Measurements from ENCODE around the gene SLC25A34.

DNA sequence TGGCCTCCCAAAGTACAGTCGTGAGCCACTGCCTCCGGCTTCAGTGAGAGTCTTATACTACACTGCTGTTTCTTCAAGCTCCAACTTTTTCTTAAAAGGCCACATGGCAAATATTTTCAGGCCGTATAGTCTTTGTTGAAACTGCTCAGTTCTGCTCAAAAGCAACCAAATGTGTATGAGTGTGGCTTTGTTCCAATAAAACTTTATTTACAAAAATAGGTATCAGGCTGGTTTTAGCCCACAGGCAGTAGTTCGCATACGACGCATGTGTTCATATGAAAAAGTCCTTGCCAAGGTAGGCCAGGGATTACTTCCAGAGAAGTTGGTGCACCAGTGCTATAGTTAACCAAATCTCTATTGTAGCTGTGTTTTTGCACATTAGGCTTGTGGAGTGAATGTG is 45.7 kb upstream of the SLC25A34 start:
- TF ChIP-seq, protein P1, sequence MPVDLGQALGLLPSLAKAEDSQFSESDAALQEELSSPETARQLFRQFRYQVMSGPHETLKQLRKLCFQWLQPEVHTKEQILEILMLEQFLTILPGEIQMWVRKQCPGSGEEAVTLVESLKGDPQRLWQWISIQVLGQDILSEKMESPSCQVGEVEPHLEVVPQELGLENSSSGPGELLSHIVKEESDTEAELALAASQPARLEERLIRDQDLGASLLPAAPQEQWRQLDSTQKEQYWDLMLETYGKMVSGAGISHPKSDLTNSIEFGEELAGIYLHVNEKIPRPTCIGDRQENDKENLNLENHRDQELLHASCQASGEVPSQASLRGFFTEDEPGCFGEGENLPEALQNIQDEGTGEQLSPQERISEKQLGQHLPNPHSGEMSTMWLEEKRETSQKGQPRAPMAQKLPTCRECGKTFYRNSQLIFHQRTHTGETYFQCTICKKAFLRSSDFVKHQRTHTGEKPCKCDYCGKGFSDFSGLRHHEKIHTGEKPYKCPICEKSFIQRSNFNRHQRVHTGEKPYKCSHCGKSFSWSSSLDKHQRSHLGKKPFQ (tag by site-specific recombination; IDR thresholded peaks at IDR 0.05), result no peak
- TF ChIP-seq, protein P2, sequence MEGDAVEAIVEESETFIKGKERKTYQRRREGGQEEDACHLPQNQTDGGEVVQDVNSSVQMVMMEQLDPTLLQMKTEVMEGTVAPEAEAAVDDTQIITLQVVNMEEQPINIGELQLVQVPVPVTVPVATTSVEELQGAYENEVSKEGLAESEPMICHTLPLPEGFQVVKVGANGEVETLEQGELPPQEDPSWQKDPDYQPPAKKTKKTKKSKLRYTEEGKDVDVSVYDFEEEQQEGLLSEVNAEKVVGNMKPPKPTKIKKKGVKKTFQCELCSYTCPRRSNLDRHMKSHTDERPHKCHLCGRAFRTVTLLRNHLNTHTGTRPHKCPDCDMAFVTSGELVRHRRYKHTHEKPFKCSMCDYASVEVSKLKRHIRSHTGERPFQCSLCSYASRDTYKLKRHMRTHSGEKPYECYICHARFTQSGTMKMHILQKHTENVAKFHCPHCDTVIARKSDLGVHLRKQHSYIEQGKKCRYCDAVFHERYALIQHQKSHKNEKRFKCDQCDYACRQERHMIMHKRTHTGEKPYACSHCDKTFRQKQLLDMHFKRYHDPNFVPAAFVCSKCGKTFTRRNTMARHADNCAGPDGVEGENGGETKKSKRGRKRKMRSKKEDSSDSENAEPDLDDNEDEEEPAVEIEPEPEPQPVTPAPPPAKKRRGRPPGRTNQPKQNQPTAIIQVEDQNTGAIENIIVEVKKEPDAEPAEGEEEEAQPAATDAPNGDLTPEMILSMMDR (tag by site-specific recombination; IDR thresholded peaks at IDR 0.05), result no peak
- TF ChIP-seq ZNF660 (tag by site-specific recombination; IDR thresholded peaks at IDR 0.05), result no peak
- no peak for TF ChIP-seq ZNF561 (tag by site-specific recombination; IDR thresholded peaks at IDR 0.05; ENCODE audit: borderline replicate concordance)
- TF ChIP-seq, protein P3, sequence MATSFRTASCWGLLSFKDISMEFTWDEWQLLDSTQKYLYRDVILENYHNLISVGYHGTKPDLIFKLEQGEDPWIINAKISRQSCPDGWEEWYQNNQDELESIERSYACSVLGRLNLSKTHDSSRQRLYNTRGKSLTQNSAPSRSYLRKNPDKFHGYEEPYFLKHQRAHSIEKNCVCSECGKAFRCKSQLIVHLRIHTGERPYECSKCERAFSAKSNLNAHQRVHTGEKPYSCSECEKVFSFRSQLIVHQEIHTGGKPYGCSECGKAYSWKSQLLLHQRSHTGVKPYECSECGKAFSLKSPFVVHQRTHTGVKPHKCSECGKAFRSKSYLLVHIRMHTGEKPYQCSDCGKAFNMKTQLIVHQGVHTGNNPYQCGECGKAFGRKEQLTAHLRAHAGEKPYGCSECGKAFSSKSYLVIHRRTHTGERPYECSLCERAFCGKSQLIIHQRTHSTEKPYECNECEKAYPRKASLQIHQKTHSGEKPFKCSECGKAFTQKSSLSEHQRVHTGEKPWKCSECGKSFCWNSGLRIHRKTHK (tag by site-specific recombination; IDR thresholded peaks at IDR 0.05), result no peak
- TF ChIP-seq GLIS2 (tag by site-specific recombination; IDR thresholded peaks at IDR 0.05), result no peak
- no peak for TF ChIP-seq ZNF112 (tag by site-specific recombination; IDR thresholded peaks at IDR 0.05)
- no peak for TF ChIP-seq SETDB1 (IDR thresholded peaks at IDR 0.05; ENCODE audit: insufficient read length, low read length)
- TF ChIP-seq SP7 (tag by site-specific recombination; IDR thresholded peaks at IDR 0.05), result no peak
- no peak for TF ChIP-seq ZNF548 (tag by site-specific recombination; IDR thresholded peaks at IDR 0.05)
- TF ChIP-seq MYNN (tag by site-specific recombination; IDR thresholded peaks at IDR 0.05; ENCODE audit: borderline replicate concordance), result no peak
- no peak for TF ChIP-seq KLF9 (tag by site-specific recombination; IDR thresholded peaks at IDR 0.05; ENCODE audit: low read depth)
- TF ChIP-seq YY1 (tag by site-specific recombination; IDR thresholded peaks at IDR 0.05), result no peak
- no peak for TF ChIP-seq ZNF76 (tag by site-specific recombination; IDR thresholded peaks at IDR 0.05; ENCODE audit: borderline replicate concordance, low read depth)

Data from HEK293 (cell line).